ENCODE results near the gene RASAL2.
A peak's percentile ranks its signal among the peaks of the same experiment; 100 is the strongest.

The RASAL2 gene

GRCh38 chr1:178393370-178393769, 299.5 kb downstream of the RASAL2 start:
- DNase-seq (ENCODE audit: low read depth) = no peak

DNA sequence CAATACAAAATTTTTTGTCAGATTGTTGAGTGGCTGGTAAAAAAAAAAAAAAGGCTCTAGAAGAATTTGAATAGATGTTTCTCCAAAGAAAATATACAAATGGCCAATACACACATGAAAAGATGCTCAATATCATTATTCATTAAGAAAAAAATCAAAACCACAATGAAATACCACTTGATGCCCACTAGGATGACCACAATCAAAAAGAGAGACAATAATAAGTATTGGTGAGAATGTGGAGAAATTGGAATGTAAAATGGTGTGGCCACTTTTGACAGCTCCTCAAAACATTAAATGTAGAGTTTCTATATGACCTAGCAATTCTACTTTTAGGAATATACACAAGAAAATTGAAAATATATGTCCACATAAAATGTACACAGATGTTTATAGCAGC, 302.9 kb downstream of the RASAL2 start:
- DNase-seq (ENCODE audit: low read depth) = no peak

DNA sequence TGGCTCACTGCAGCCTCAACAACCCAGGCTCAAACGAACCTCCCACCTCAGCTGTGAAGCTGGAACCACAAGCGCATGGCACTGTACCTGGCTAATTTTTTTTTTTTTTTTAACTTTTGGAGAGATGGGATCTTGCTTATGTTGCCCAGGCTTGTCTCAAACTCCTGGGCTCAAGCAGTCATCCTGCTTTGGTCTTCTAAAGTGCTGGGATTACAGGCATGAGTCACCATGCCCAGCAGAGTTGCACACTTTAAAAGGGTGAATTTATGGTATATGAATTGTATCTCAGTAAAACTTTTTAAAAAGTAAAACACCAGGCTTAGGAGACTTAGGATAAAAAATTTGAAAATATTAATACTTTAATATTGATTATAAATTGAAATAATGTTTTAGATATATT, 303.8 kb downstream of the RASAL2 start:
- DNase-seq (ENCODE audit: low read depth) = no peak

DNA sequence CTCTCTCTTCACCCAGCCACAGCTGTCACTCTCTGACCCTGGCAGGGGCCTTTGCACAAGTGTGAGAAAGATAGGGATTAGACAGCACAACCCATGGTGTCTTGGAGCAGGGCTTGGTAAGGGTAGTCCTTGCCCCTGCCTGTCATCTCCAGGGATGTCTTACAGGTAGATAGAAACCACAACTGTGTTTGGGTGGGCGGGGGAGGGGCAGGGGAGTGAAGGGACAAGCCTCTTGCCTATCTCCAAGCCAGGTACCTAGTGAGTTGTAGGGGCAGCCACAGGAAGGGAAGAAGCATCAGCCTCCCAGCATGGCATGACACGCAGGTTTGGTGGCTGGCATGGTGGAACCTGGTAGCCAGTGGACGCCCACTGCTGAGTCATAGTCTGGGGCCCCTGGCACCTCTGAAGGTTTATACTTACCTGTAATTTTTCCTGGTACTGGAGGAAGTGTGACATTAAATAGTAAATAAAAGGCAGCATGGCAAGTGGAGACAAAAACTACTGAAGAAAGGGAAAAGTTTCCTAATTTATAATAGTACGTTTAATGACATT, 305.3 kb downstream of the RASAL2 start:
- DNase-seq (ENCODE audit: low read depth) = no peak

DNA sequence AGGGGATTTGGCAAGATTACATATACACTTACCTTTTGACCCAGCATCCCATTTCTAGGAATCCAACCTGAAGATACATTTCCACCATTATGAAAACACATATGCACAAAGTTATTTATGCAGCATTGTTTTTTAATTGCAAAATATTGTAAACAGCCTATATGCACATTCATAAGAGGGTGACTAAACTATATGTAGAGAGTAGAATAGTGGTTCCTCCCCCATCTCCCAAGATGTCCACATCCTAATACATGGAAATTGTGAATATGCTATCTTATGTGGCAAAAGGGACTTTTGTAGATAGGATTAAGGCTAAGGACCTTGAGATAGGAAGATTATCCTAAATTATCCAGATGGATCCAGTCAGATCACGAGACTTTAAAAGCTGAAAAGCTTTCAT, 311.2 kb downstream of the RASAL2 start:
- no peak for DNase-seq (ENCODE audit: low read depth)

GRCh38 chr1:178407215-178407614, 313.3 kb downstream of the RASAL2 start:
- no peak for DNase-seq (ENCODE audit: low read depth)

DNA sequence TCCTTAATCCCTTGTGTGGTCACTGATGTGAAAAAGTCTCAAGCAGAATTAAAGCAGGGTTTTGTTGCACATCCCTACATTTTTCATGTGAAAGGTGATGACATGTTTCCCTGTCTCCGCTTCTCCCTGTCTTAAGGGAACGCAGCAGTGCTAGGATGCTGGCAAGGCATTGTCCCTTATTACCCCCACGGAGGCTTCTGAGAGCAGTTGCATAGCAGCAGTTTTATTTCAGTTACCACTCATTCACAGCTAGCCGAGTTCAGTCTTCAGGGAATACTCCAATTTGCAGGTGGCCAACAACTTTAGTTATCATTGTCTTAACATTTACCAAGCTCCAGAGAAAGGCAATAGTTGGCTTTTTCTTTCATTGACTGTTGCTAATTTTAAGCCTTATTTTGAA, 313.8 kb downstream of the RASAL2 start:
- DNase-seq (ENCODE audit: low read depth) = no peak

DNA sequence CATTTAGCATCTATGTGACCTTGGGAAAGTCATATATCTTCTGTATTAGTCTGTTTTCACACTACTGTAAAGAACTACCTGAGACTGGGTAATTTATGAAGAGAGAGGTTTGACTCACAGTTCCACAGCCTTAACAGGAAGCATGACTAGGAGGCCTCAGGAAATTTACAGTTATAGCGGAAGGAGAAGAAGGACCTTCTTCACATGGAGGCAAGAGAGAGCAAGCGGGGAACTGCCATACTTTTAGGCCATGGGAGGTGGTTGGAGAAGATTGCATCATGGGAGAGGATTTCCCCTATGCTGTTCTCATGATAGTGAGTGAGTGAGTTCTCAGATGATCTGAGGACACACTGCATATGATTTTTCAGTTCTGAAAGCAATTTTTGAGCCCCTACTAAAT, 315.0 kb downstream of the RASAL2 start:
- DNase-seq (ENCODE audit: low read depth) = no peak

DNA sequence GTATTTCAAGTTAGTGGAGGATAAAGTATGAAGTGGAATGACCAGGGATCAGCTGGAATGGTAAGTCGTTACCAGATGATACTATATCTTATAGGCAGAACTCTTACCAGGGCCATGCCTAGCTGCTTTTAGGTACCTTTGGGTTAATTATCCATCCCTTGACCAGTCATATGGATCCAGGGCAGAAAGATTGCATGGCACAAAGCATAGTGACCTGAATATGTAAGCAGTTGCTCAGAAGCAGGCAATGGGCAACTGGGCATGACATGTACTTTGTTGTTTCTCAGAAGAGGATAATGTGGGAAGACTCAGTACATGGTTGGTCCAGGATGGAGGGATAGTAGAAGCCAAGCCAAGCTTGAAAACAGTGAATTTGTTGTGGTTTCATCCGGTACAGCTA, 315.6 kb downstream of the RASAL2 start:
- DNase-seq (ENCODE audit: low read depth) = no peak

GRCh38 chr1:178411756-178412399, 318.0 kb downstream of the RASAL2 start:
- no peak for DNase-seq (ENCODE audit: low read depth)

DNA sequence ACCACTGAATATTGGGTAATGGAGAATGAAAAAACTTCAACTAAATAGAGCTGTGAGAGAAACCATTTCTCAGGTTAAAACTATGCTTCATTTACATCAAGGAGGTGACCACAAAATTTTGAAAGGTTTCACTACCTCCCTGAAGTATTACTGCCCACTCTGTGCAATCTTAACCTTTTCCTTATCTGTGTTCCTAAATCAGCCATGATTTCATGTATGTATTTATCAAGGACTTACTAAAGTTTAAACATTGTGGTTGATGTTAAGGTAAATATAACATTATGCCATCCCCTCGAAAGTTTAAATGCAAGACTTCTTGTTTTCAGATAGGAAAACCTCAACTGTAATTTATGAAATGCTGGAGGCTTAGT, 318.5 kb downstream of the RASAL2 start:
- DNase-seq (ENCODE audit: low read depth) = no peak

GRCh38 chr1:178417858-178418257, 324.0 kb downstream of the RASAL2 start:
- peak; percentile 37 for DNase-seq (ENCODE audit: low read depth)

DNA sequence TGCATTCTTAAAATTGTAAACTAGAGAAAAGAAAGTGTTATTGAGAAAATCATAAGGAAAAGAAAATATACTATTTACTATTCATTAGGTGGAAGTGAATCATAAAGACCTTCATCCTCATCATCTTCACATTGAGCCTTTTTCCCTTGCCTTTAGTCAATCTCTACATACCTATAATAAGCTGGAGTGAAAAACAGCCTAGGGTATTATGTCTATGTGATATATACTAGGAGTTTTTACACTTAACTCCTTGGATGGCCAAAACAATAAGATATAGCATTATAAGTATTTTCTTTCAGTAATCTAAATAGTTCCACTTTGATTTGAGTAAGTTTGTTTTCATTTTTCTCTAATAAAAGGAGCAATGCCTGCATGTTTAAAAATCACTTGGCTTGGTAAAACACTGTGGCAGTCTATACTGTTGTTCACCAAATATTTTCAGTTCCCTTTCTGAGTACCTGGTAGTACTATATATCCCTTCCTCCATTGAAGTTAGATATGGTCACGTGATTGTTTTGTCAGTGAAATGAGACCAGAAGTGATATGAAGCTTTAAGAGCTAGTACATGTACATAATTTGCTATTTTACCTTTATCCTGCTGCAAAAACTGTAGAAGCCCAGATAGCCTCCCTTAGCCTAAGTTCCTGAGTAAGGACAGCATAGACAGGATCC, 324.5 kb downstream of the RASAL2 start:
- DNase-seq (ENCODE audit: low read depth) = no peak

- DNase-seq (ENCODE audit: low read depth) = no peak
Observed at GRCh38 chr1:178434360-178434759, 340.5 kb downstream of the RASAL2 start.

DNA sequence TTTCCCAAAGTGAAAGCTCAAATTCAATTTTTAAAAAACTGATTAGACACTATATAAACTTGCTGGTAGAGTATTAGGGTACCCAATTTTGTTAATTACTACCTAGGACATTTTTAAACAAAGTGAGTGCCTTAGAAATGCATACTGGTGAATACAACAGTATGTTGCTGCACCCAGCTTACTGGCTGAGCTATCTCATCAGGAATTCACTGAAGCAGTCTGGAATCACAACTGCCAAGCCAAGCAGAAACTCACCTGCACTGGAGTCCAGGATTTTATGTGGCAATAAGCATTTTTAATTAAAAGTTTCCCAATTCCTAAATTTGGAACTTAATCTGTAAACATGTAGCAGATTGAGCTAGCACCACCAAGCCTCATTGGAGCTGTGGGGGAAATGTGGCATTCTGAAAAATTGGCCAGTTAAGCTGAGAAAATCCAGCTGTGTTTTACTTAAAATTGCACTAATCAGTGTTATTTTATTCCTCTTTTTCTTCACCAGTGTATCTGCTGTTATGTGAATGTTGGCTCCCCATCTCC, 341.1 kb downstream of the RASAL2 start:
- no peak for DNase-seq (ENCODE audit: low read depth)

DNA sequence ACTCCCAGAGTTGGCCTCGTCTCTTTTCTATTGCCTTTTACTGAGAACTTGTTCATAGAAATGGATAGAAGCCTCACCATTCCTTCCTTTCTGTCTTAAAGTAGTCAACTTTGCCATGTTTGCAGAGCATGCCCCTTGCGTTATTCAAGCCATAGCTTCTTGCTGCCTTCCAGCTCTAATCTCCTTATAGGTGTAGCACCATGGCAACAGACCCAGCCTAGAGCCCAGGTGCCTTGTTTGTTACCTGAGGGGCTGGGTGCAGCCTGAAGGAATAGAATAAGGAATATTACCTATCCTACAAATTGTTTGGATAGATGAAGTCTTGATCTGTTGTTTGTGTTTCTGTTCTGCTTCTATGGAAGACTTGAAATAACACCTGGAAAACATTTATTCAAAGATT, 343.0 kb downstream of the RASAL2 start:
- no peak for DNase-seq (ENCODE audit: low read depth)

DNA sequence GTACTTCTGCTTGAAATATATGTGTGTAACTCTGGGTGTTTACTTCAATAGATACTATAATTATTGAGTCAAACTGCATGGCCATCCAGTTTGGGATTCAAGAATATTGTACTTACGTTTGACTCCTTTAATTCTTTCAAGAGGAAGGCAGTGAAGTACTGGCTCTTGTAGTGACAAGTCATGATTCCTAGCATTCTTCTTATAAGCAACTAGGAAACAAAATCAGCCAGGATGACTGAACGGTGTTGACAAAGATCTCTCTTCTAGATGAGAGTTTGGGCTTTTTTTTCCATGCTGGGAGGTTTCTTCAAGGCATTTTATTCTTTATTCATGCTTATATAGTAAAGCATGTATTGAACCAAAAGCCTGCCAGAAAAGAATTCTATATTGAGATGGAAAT, 344.5 kb downstream of the RASAL2 start:
- no peak for DNase-seq (ENCODE audit: low read depth)

DNA sequence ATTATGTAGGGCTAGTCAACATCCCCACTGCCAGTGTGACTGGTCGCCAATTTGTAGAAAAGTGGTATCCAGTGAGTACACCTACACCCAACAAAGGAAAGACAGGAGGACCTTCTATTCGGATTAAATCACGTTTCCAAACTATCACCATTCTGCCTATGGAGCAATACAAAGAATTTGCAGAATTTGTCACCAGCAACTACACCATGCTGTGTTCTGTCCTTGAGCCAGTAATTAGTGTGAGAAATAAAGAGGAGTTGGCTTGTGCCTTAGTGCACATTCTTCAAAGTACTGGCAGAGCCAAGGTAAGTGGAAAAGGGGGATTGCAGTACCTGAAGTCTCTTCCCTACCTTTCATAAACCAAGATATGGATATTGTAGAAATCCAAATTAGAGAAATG, 349.0 kb downstream of the RASAL2 start:
- DNase-seq (ENCODE audit: low read depth) = no peak

- no peak for DNase-seq (ENCODE audit: low read depth)
Observed at GRCh38 chr1:178450871-178451270, 357.0 kb downstream of the RASAL2 start.

DNA sequence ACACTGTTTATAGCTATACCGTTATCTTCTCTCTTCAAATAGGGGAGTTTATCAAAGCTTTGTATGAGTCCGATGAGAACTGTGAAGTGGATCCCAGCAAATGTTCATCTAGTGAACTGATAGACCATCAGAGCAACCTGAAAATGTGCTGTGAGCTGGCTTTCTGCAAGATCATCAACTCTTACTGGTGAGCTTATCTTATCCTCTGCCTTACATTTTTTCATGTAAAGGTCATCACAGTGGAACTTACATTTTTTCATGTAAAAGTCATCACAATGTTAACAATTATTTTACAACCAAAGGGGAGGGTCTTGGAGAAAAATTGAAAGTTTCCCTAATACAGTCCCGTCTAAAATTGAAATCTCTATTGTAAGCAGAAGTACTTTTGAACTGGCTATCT, 357.6 kb downstream of the RASAL2 start:
- DNase-seq (ENCODE audit: low read depth) = peak; percentile 20

GRCh38 chr1:178452013-178452412, 358.1 kb downstream of the RASAL2 start:
- DNase-seq (ENCODE audit: low read depth) = no peak

DNA sequence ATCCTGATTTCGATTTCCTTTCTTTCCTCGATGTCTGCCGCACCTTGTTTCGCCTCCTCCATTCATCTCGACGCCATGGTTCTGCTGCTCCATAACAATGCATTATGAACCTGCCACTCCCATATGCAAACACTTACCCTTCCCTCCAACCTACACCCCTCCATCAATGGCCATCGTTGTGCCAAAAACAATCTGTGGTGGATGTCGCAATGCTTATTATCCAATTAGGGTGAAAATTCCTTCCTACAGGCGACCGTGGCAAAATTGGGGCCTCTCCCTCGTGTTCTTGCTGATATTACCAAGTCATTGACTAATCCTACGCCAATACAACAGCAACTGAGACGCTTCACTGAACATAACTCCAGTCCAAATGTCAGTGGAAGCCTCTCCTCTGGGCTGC, 362.6 kb downstream of the RASAL2 start:
- no peak for DNase-seq (ENCODE audit: low read depth)

GRCh38 chr1:178457651-178458050, 363.7 kb downstream of the RASAL2 start:
- no peak for DNase-seq (ENCODE audit: low read depth)

DNA sequence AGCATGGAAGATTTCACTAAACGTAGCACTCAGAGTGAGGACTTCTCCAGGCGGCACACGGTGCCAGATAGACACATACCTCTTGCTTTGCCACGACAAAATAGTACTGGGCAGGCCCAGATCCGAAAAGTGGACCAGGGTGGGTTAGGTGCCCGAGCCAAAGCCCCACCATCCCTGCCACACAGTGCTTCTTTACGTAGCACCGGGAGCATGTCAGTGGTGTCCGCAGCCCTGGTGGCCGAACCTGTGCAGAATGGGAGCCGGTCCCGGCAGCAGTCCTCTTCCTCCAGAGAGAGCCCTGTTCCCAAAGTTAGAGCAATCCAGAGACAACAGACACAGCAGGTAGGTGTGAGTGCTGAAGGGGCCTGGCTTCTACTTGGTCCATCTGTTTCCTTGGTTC, 364.3 kb downstream of the RASAL2 start:
- no peak for DNase-seq (ENCODE audit: low read depth)
